Endothelial cell of umbilical vein (primary cell): ENCODE data around the gene KIRREL2. TPM values are rescaled to one million over a fixed set of nuclear protein-coding genes. Genes with fewer than 3 reads are reported as not detected.
A peak's percentile ranks its signal among the peaks of the same experiment; 100 is the strongest.

Source experiments
- Bru-seq: library from RNA; stranded (reverse); fragments of 400-500 nt; gene quantifications from one replicate; lab custom pipeline; 2021; lab: Mats Ljungman, UMichigan
- BruChase-seq, 2 experiments: library from RNA; stranded (reverse); fragments of 400-500 nt; gene quantifications; one replicate each; lab custom pipeline; 2021; lab: Mats Ljungman, UMichigan
- BruUV-seq: library from RNA; stranded (reverse); fragments of 400-500 nt; replicated peaks from 2 replicates; lab custom pipeline; 2021; lab: Mats Ljungman, UMichigan
- CTCF ChIA-PET: fragments of 300-600, 350-600 bp; sonication (Branson Sonifier 250); formaldehyde crosslinking; loops from one replicate; lab custom pipeline; 2021; ENCODE audit warnings: antibody characterized with exemption, inconsistent platforms; lab: Charles Lee
- POLR2A ChIA-PET: fragments of 300-600, 350-600 bp; sonication (Branson Sonifier 250); formaldehyde crosslinking; loops from one replicate; lab custom pipeline; 2021; ENCODE audit warnings: antibody characterized with exemption, inconsistent platforms; lab: Charles Lee
- DNase-seq: peaks from one replicate; pipeline ENCODE4 v3.0.0-alpha.2; 2011; ENCODE audit warnings: low read depth, low spot score
- FAIRE-seq: peaks from 2 replicates; lab custom pipeline; 2011; peaks lifted over from hg19 to GRCh38; lab: Jason Lieb, UNC
- H2AFZ ChIP-seq: 2 replicates; pipeline ENCODE4 v1.6.0; 2012; ENCODE audit warnings: low read depth, low read length, control low read depth, inconsistent platforms
- H3K27ac ChIP-seq: 2 replicates; pipeline ENCODE4 v1.5.1; 2011; ENCODE audit warnings: low read depth, mild to moderate bottlenecking, control low read depth, low read length, moderate library complexity; ENCODE audit not compliant: insufficient read depth
- H3K27me3 ChIP-seq, 2 experiments: 2 replicates each; pipeline versions ENCODE4 v1.6.0 to v1.6.1; 2011; ENCODE audit warnings: low read length in 2 of 2, mixed read lengths in 1 of 2; ENCODE audit not compliant: control insufficient read depth in 2 of 2, insufficient read depth in 2 of 2
- H3K36me3 ChIP-seq, 2 experiments: 2 replicates in 1 of 2; 3 replicates in 1 of 2; pipeline ENCODE4 v1.5.1; 2011; ENCODE audit warnings: low read length in 2 of 2, mild to moderate bottlenecking in 1 of 2, moderate library complexity in 1 of 2; ENCODE audit not compliant: control insufficient read depth in 2 of 2, insufficient read depth in 2 of 2; ENCODE audit errors: extremely low read depth in 1 of 2
- H3K4me1 ChIP-seq: 3 replicates; pipeline ENCODE4 v1.5.1; 2011; ENCODE audit warnings: mild to moderate bottlenecking, low read length; ENCODE audit not compliant: control insufficient read depth, insufficient read depth; ENCODE audit errors: extremely low read depth
- H3K4me2 ChIP-seq: 2 replicates; pipeline ENCODE4 v1.6.1; 2011; ENCODE audit warnings: low read length, control low read depth, mixed read lengths; ENCODE audit not compliant: insufficient read depth
- H3K4me3 ChIP-seq, 3 experiments: fragments of 200-600 bp in 1 of 3; sonication (generic), shearing (Covaris generic) in 1 of 3; replicated peaks in 1 of 3; 2 replicates each; pipeline ENCODE4 v1.5.1; 2011 to 2016; ENCODE audit warnings: control low read depth in 3 of 3, low read length in 3 of 3, mild to moderate bottlenecking in 2 of 3, inconsistent platforms in 1 of 3, low read depth in 1 of 3, moderate library complexity in 1 of 3; ENCODE audit not compliant: insufficient read depth in 1 of 3
- H3K79me2 ChIP-seq: 2 replicates; pipeline ENCODE4 v1.6.0; 2012; ENCODE audit warnings: low read length, inconsistent platforms; ENCODE audit not compliant: control insufficient read depth, insufficient read depth
- H3K9ac ChIP-seq: replicated peaks from 2 replicates; pipeline ENCODE3; 2011; ENCODE audit warnings: low read length, control low read depth; ENCODE audit not compliant: insufficient read depth; ENCODE audit errors: extremely low read depth
- H3K9me1 ChIP-seq: replicated peaks from 3 replicates; pipeline ENCODE4 v1.6.0; 2011; ENCODE audit warnings: mild to moderate bottlenecking, low read length; ENCODE audit not compliant: control insufficient read depth, insufficient read depth; ENCODE audit errors: extremely low read depth
- H3K9me3 ChIP-seq: replicated peaks from 2 replicates; pipeline ENCODE4 v1.5.1; 2012; ENCODE audit warnings: low read length, inconsistent platforms; ENCODE audit not compliant: control insufficient read depth, insufficient read depth
- H4K20me1 ChIP-seq: replicated peaks from 2 replicates; pipeline ENCODE3; 2011; ENCODE audit warnings: mild to moderate bottlenecking, low read length; ENCODE audit not compliant: control insufficient read depth, insufficient read depth; ENCODE audit errors: extremely low read depth
- CTCF ChIP-seq, 2 donors: IDR thresholded peaks; 1 replicate in 1 of 2; 2 replicates in 1 of 2; pipeline ENCODE4 v1.5.1; 2011; ENCODE audit warnings: low read length in 2 of 2, mild to moderate bottlenecking in 2 of 2, moderate library complexity in 2 of 2, control low read depth in 1 of 2, inconsistent platforms in 1 of 2, low read depth in 1 of 2; ENCODE audit not compliant: insufficient read depth in 1 of 2; ENCODE audit errors: extremely low read depth in 1 of 2
- EZH2 ChIP-seq: IDR thresholded peaks from 2 replicates; pipeline ENCODE4 v1.6.1; 2012; ENCODE audit warnings: borderline replicate concordance, low read depth, mild to moderate bottlenecking, moderate library complexity, low read length, inconsistent platforms; ENCODE audit not compliant: severe bottlenecking
- FOS ChIP-seq: IDR thresholded peaks from 2 replicates; pipeline ENCODE4 v1.6.1; 2011; ENCODE audit warnings: mild to moderate bottlenecking, low read length, moderate library complexity, borderline replicate concordance; ENCODE audit not compliant: insufficient read depth
- GATA2 ChIP-seq: IDR thresholded peaks from 2 replicates; pipeline ENCODE4 v1.7.0; 2011; ENCODE audit warnings: low read depth, mild to moderate bottlenecking, moderate library complexity, mixed read lengths, low read length; ENCODE audit not compliant: insufficient read length, insufficient read depth
- JUN ChIP-seq: IDR thresholded peaks from 2 replicates; pipeline ENCODE4 v1.6.1; 2011; ENCODE audit warnings: borderline replicate concordance, low read depth; ENCODE audit not compliant: insufficient read length, insufficient read depth
- MAX ChIP-seq: IDR thresholded peaks from 2 replicates; pipeline ENCODE4 v1.6.1; 2011; ENCODE audit not compliant: insufficient read depth, insufficient read length
- MYC ChIP-seq: IDR thresholded peaks from one replicate; pipeline ENCODE4 v1.6.1; 2011; ENCODE audit warnings: mild to moderate bottlenecking, low read depth, low read length
- POLR2A ChIP-seq: IDR thresholded peaks from 2 replicates; pipeline ENCODE4 v1.6.1; 2012; ENCODE audit warnings: low read depth, mild to moderate bottlenecking, control low read depth, low read length
- POLR2AphosphoS5 ChIP-seq: IDR thresholded peaks from 2 replicates; pipeline ENCODE4 v1.6.1; 2012; ENCODE audit warnings: low read depth, mild to moderate bottlenecking, control low read depth, low read length, moderate library complexity; ENCODE audit not compliant: insufficient read depth
- dilution Hi-C: fragments of 300-500 bp; cut with MboI; formaldehyde crosslinking; loops from one replicate; pipeline ENCODE4 v1.15.0; 2019; ENCODE audit warnings: low sequenced_read_pairs; ENCODE audit not compliant: extremely low pct_ligation_motif_present
- intact Hi-C: fragments of 100-400 bp; cut with micrococcal nuclease; formaldehyde crosslinking; loops from one replicate; pipeline ENCODE4 v1.10.0; 2022
- long read RNA-seq: library from polyadenylated mRNA; stranded (forward); transcript quantifications from one replicate; pipeline ENCODE4 v2.0.0, GENCODE V29; 2021
- polyA minus RNA-seq, 3 experiments: library from RNA; depleted of rRNA, polyadenylated mRNA; stranded (reverse); fragments of >200 nt; gene quantifications; 1 replicate in 1 of 3; 2 replicates in 2 of 3; pipeline ENCODE4 v1.2.3, GENCODE V29; 2011
- polyA plus RNA-seq, 4 experiments: library from polyadenylated mRNA; depleted of rRNA in 3 of 4; stranded (reverse) in 3 of 4; unstranded in 1 of 4; fragments of >200 nt; gene quantifications; 2 replicates each; pipeline versions ENCODE4 v1.2.1 to v1.2.3, GENCODE V29; 2011 to 2012; ENCODE audit warnings: missing spikeins in 1 of 4
- total RNA-seq: library from RNA; stranded (reverse); gene quantifications from 2 replicates; pipeline ENCODE4 v1.2.3, GENCODE V29; 2021

KIRREL2 gene
- total RNA-seq, result not detected in 2 replicates
- polyA plus RNA-seq, result not detected in 2 replicates
- not detected in 2 replicates for polyA plus RNA-seq (2011; cell fraction: cytosol; rRNA removed)
- polyA plus RNA-seq (2011; cell fraction: nucleus; rRNA removed), result not detected in 2 replicates
- polyA plus RNA-seq (2012), result not detected in 2 replicates
- not detected in 2 replicates for polyA minus RNA-seq
- polyA minus RNA-seq (2011; cell fraction: cytosol; rRNA and poly(A)+ RNA removed), result not detected
- not detected in 2 replicates for polyA minus RNA-seq (2011; cell fraction: nucleus; rRNA and poly(A)+ RNA removed)
- Bru-seq, nascent RNA, result not detected
- BruChase-seq, experiment 1, labeled RNA remaining after a 6-hour chase, result not detected
- not detected for BruChase-seq, experiment 2, labeled RNA remaining after a 2-hour chase
- long read RNA-seq, result 0 reads

DNA sequence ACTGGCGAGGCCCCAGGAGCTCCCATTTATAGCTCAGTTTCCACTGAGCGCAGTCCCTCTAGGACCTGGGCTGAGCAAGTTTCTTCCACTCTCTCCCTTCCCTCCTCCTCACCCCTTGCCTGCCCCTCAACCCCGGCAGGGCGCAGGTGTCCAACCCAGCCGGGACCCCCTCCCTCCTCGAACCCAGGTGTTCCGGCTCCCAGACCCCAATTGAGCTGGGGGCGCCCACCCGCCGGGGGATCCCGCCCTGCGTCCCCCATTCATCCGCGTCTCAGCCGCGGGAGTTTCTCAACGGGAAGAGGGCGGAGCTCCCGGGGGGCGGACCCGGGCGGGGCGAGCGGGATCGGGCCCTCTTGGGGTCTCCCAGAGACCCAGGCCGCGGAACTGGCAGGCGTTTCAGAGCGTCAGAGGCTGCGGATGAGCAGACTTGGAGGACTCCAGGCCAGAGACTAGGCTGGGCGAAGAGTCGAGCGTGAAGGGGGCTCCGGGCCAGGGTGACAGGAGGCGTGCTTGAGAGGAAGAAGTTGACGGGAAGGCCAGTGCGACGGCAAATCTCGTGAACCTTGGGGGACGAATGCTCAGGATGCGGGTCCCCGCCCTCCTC is at the start of gene KIRREL2:
TSS of gene KIRREL2 (plus strand) at position 366 of the 604 bp plus-strand sequence. CDS start at position 575, 209 bp downstream.
- peaks cover 31 to 50% of the 10 kb centered on the region in 2 experiments for H3K27me3 ChIP-seq

More for the DNA sequence above, at the start of gene KIRREL2:
- H3K4me1 ChIP-seq, result no peaks in the 10 kb centered on the region
- no peaks in the 10 kb centered on the region for H4K20me1 ChIP-seq
- no peaks in the 10 kb centered on the region for H3K9me1 ChIP-seq
- dilution Hi-C loops (no loop called here), intact Hi-C loops (no loop called here)
- no peak within 1 kb of the TSS for H3K9ac ChIP-seq
- peak within 1 kb of the TSS; percentile 30 for H3K4me2 ChIP-seq
- no peak within 1 kb of the TSS for H3K27ac ChIP-seq
- BruUV-seq, result no TSS peak
- H3K79me2 ChIP-seq, result no peaks in the 10 kb centered on the region
- no peak for TF ChIP-seq POLR2AphosphoS5
- TF ChIP-seq MAX, result no peak
- no peak for TF ChIP-seq JUN
- no peak for TF ChIP-seq FOS
- TF ChIP-seq MYC, result no peak
- no peak for TF ChIP-seq GATA2
- no peak for TF ChIP-seq EZH2
- no peak for TF ChIP-seq CTCF (IDR thresholded peaks at IDR 0.05; ENCODE audit: extremely low read depth in 1 of 2, insufficient read depth in 1 of 2, low read depth in 1 of 2, low read length in 2 of 2)
- no peak for TF ChIP-seq POLR2A
- H3K4me3 ChIP-seq, result peak within 1 kb of the TSS in 1 of 3 experiments; percentile 22
- H3K36me3 ChIP-seq, result no peaks in the 10 kb centered on the region
- POLR2A ChIA-PET, result no interaction called here
- FAIRE-seq (peak; percentile 33), DNase-seq (no peak)
- CTCF ChIA-PET, result interaction anchor here (1.0 kb wide), 1 partner anchor 75 kb away, joined by 3 read pairs; no protein-coding TSS in a partner anchor
- H3K9me3 ChIP-seq, result no peaks in the 10 kb centered on the region
- H2AFZ ChIP-seq, result peak within 1 kb of the TSS; percentile 31
